ENCODE measurements around the gene CHRNA10. TPM values are rescaled to one million over a fixed set of nuclear protein-coding genes. Genes with fewer than 3 reads are reported as not detected.
"Not testable (repeated sequence)": the region's sequence is repeated elsewhere in the genome, so short reads cannot be mapped to it uniquely, and the experiment has no call there.

CHRNA10 gene
- total and polyA plus RNA-seq, 2 experiments from 2014 or later = 0.53 TPM; not detected in 1

DNA sequence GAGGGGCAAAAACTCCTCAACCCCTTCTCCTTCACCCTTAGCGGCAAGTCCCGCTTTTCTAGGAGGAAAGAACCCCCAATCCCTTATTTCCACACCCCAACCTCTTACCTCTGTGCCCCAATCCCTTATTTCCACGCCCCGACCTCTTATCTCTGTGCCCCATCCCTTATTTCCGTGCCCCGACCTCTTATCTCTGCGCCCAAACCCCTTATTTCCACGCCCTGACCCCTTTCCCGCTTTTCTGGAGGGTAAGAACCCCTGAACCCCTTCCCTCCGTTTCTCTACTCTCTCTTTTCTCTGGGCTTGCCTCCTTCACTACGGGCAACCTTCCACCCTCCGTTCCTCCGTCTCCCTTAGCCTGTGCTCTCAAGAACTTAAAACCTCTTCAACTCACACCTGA lies 22.3 kb downstream of the CHRNA10 start:
- not testable (repeated sequence) for H3K4me1 ChIP-seq (ENCODE audit: insufficient read depth); H3K4me2 ChIP-seq; DNase-seq (ENCODE audit: low spot score); H3K9me2 ChIP-seq (replicated peaks; ENCODE audit: insufficient read depth); H3K79me2 ChIP-seq; H3K4me3 ChIP-seq; H3K27ac ChIP-seq; H2AFZ ChIP-seq; H3K27me3 ChIP-seq; H3K9me3 ChIP-seq (ENCODE audit: low read depth); H3K36me3 ChIP-seq (replicated peaks; ENCODE audit: insufficient read depth, low read depth); H4K20me1 ChIP-seq (ENCODE audit: insufficient read depth, poor library complexity, severe bottlenecking)
- WGBS (ENCODE audit: low lambda C conversion rate, missing lambda C conversion rate) = 73% methylated on average over 12 of the region's 13 CpGs

DNA sequence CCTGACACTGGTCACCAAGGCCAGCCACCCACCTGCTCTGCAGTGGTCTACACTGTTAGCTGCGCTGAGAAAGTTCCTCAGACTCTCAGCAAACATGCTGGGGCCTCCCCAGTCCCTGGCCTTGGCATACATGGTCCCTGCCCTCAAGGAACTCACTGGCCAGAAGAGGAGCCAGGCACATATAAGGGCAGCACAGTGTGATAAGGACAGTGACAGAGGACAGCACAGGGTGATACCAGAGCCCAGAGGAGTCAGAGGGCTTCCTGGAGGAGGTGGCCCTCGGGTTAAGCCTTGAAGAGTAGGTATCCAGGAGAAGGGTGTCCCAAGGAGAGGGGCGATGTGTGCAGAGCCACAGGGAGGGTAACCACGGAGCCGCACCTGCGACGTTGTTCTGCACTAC lies 25.6 kb downstream of the CHRNA10 start:
- Histone ChIP-seq H3K4me1 (ENCODE audit: insufficient read depth) (peaks cover 12% of the 10 kb centered on the region), H3K79me2 (no peaks in the 10 kb centered on the region), H3K27me3 (no peaks in the 10 kb centered on the region), H3K4me2 (no peak overlapping the region), H3K9me3 (ENCODE audit: low read depth) (no peaks in the 10 kb centered on the region), H3K9me2 (replicated peaks; ENCODE audit: insufficient read depth) (no peaks in the 10 kb centered on the region), H3K36me3 (replicated peaks; ENCODE audit: insufficient read depth, low read depth) (no peaks in the 10 kb centered on the region), H2AFZ (no peak overlapping the region), H3K27ac (no peak overlapping the region), H4K20me1 (ENCODE audit: insufficient read depth, poor library complexity, severe bottlenecking) (no peaks in the 10 kb centered on the region), H3K4me3 (no peak overlapping the region)
- no peak for DNase-seq (ENCODE audit: low spot score)
- WGBS (ENCODE audit: low lambda C conversion rate, missing lambda C conversion rate) = 97% methylated on average over 7 of the region's 7 CpGs
- TF ChIP-seq EZH2phosphoT487 (IDR thresholded peaks at IDR 0.05; ENCODE audit: low read depth, severe bottlenecking, unreplicated experiment) (no peak), EZH2 (IDR thresholded peaks at IDR 0.05; ENCODE audit: borderline replicate concordance) (no peak)
- TF ChIP-seq, protein P1, sequence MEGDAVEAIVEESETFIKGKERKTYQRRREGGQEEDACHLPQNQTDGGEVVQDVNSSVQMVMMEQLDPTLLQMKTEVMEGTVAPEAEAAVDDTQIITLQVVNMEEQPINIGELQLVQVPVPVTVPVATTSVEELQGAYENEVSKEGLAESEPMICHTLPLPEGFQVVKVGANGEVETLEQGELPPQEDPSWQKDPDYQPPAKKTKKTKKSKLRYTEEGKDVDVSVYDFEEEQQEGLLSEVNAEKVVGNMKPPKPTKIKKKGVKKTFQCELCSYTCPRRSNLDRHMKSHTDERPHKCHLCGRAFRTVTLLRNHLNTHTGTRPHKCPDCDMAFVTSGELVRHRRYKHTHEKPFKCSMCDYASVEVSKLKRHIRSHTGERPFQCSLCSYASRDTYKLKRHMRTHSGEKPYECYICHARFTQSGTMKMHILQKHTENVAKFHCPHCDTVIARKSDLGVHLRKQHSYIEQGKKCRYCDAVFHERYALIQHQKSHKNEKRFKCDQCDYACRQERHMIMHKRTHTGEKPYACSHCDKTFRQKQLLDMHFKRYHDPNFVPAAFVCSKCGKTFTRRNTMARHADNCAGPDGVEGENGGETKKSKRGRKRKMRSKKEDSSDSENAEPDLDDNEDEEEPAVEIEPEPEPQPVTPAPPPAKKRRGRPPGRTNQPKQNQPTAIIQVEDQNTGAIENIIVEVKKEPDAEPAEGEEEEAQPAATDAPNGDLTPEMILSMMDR (IDR thresholded peaks at IDR 0.05; ENCODE audit: poor library complexity) = no peak

DNA sequence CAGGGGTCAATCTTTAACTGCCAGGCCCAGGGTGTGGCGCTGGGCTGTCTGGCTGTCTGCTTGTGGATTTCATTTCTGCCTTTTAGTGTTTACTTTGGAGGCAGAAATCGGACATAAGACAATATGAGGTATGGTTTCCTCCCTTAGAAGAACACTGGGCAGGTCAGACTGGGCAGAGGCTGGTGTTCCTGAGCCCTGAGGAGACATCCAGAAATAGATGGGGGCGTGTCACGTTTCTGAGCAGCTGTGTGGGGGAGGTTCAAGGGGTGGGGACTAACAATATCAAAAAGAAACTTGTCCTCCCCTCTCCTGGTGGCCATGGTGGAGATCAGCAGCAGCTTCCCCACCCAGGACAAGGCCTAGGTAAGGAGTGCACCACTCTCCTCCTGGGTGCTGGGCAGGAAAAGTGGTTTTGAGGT lies 26.4 kb downstream of the CHRNA10 start, which contains the start of gene ART1:
ART1 (plus strand) TSS at position 312 of the 419 bp plus-strand sequence. CDS start 14,086 bp downstream, outside the sequence.
- no peak for DNase-seq (ENCODE audit: low spot score)
- Histone ChIP-seq H3K36me3 (replicated peaks; ENCODE audit: insufficient read depth, low read depth) (no peaks in the 10 kb centered on the region), H2AFZ (no peak within 1 kb of the TSS), H3K27ac (no peak within 1 kb of the TSS), H3K4me2 (no peak within 1 kb of the TSS), H3K27me3 (no peaks in the 10 kb centered on the region), H3K79me2 (no peaks in the 10 kb centered on the region), H3K4me3 (no peak within 1 kb of the TSS), H3K4me1 (ENCODE audit: insufficient read depth) (peaks cover 12% of the 10 kb centered on the region), H3K9me2 (replicated peaks; ENCODE audit: insufficient read depth) (no peaks in the 10 kb centered on the region), H4K20me1 (ENCODE audit: insufficient read depth, poor library complexity, severe bottlenecking) (no peaks in the 10 kb centered on the region), H3K9me3 (ENCODE audit: low read depth) (no peaks in the 10 kb centered on the region)
- TF ChIP-seq EZH2phosphoT487 (IDR thresholded peaks at IDR 0.05; ENCODE audit: low read depth, severe bottlenecking, unreplicated experiment) (no peak), EZH2 (IDR thresholded peaks at IDR 0.05; ENCODE audit: borderline replicate concordance) (no peak)
- TF ChIP-seq, protein P1 (IDR thresholded peaks at IDR 0.05; ENCODE audit: poor library complexity) = no peak
- WGBS (ENCODE audit: low lambda C conversion rate, missing lambda C conversion rate) = 94% methylated on average over 4 of the region's 4 CpGs

DNA sequence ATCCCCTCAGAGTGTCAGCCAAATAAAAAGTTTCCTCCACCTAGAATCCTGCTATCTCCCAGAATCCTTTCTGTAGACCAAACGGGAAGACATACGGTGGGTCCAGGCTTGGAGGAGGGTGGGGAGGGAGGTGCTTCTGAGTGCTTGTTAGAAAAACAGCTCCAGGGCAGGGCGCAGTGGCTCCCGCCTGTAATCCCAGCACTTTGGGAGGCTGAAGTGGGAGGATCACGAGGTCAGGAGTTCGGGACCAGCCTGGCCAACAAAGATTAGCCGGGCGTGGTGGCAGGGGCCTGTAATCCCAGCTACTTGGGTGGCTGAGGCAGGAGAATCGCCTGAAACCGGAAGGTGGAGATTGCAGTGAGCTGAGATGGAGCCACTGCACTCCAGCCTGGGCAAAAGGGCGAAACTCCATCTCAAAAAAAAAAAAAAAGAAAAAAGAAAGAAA lies 28.1 kb downstream of the CHRNA10 start:
- Histone ChIP-seq H3K4me1 (ENCODE audit: insufficient read depth) (peaks cover 12% of the 10 kb centered on the region), H3K4me3 (peak overlapping the region; percentile 71), H2AFZ (peak overlapping the region; percentile 90), H3K4me2 (peak overlapping the region; percentile 96)
- H3K27me3 ChIP-seq; H3K9me2 ChIP-seq (replicated peaks; ENCODE audit: insufficient read depth); H3K36me3 ChIP-seq (replicated peaks; ENCODE audit: insufficient read depth, low read depth); H4K20me1 ChIP-seq (ENCODE audit: insufficient read depth, poor library complexity, severe bottlenecking); DNase-seq (ENCODE audit: low spot score); H3K9me3 ChIP-seq (ENCODE audit: low read depth); H3K27ac ChIP-seq; H3K79me2 ChIP-seq: not testable (repeated sequence)
- 44% methylated on average over 11 of the region's 11 CpGs for WGBS (ENCODE audit: low lambda C conversion rate, missing lambda C conversion rate)

Measured in hepatocyte (in vitro differentiated cells).